ENCODE data around the gene ZNF177. TPM values are rescaled to one million over a fixed set of nuclear protein-coding genes. Genes with fewer than 3 reads are reported as not detected.
"Not testable (repeated sequence)": the region's sequence is repeated elsewhere in the genome, so short reads cannot be mapped to it uniquely, and the experiment has no call there.

ZNF177 gene
- total RNA-seq (2014; rRNA removed) (1.3 and 1.4 TPM in 2 replicates), Bru-seq, nascent RNA (percentile 58 among the genes with signal in this experiment), BruChase-seq, experiment 1, labeled RNA remaining after a 6-hour chase (percentile 73 among the genes with signal in this experiment), BruChase-seq, experiment 2, labeled RNA remaining after a 2-hour chase (percentile 65 among the genes with signal in this experiment)
- long read RNA-seq, result 0 reads

- CTCF ChIA-PET, result no interaction called here
These were observed at the start of gene ZNF177 for GRCh38 chr19:9362905-9363304. ZNF177 (plus strand) TSS chr19:9363013; CDS start chr19:9378312, 15,299 bp downstream.

GRCh38 chr19:9313756-9314155 is 49.1 kb upstream of the ZNF177 start:
- H3K36me3 ChIP-seq (ENCODE audit: low read depth, low read length), result no peaks in the 10 kb centered on the region; the same call in 1 of the 2 replicates
- POLR2A ChIA-PET (ENCODE audit: unreplicated experiment), result no interaction called here
- no peak overlapping the region for H3K9ac ChIP-seq (ENCODE audit: low read length)
- no peaks in the 10 kb centered on the region for H4K20me1 ChIP-seq (ENCODE audit: low read length)
- H3K79me2 ChIP-seq (ENCODE audit: low read length), result peaks cover 8% of the 10 kb centered on the region
- no peaks in the 10 kb centered on the region for H3F3A ChIP-seq (ENCODE audit: low read length, unreplicated experiment)
- TF ChIP-seq EZH2 (IDR thresholded peaks at IDR 0.05; ENCODE audit: low read length, unreplicated experiment) (no peak), CTCF (conservative IDR thresholded peaks at IDR 0.05; ENCODE audit: low read depth, low read length) (no peak), EZH2phosphoT487 (IDR thresholded peaks at IDR 0.05; ENCODE audit: borderline replicate concordance, low read length) (no peak)
- H3K27ac ChIP-seq (ENCODE audit: low read length), result no peak overlapping the region
- BruUV-seq (replicated peaks), result no TSS peak
- CTCF ChIA-PET, result no interaction called here
- no peak overlapping the region for H3K4me2 ChIP-seq (ENCODE audit: low read length)
- ATAC-seq (no peak), DNase-seq (no peak)
- no peak overlapping the region for H2AFZ ChIP-seq (ENCODE audit: low read length)
- no peaks in the 10 kb centered on the region for H3K9me2 ChIP-seq (replicated peaks; ENCODE audit: low read length)
- H3K4me1 ChIP-seq (ENCODE audit: insufficient read depth, low read length), result no peaks in the 10 kb centered on the region
- H3K9me3 ChIP-seq (ENCODE audit: low read length), result peaks cover 24% of the 10 kb centered on the region
- intact Hi-C loops (cut with micrococcal nuclease), result no loop called here
- no peak overlapping the region for H3K4me3 ChIP-seq (ENCODE audit: low read length)
- no peaks in the 10 kb centered on the region for H3K27me3 ChIP-seq (ENCODE audit: low read length)

More at GRCh38 chr19:9362905-9363304, at the start of gene ZNF177:
- BruUV-seq (replicated peaks), result no TSS peak
- H3K27me3 ChIP-seq (ENCODE audit: low read length), result no peaks in the 10 kb centered on the region
- H3K27ac ChIP-seq (ENCODE audit: low read length), result no peak within 1 kb of the TSS
- no peak within 1 kb of the TSS for H3K4me3 ChIP-seq (ENCODE audit: low read length)
- POLR2A ChIA-PET (ENCODE audit: unreplicated experiment), result no interaction called here
- H3K9me2 ChIP-seq (replicated peaks; ENCODE audit: low read length), result no peaks in the 10 kb centered on the region
- no peak within 1 kb of the TSS for H3K9ac ChIP-seq (ENCODE audit: low read length)
- TF ChIP-seq CTCF (conservative IDR thresholded peaks at IDR 0.05; ENCODE audit: low read depth, low read length) (no peak), EZH2 (IDR thresholded peaks at IDR 0.05; ENCODE audit: low read length, unreplicated experiment) (no peak), EZH2phosphoT487 (IDR thresholded peaks at IDR 0.05; ENCODE audit: borderline replicate concordance, low read length) (no peak)
- H4K20me1 ChIP-seq (ENCODE audit: low read length), result no peaks in the 10 kb centered on the region
- H2AFZ ChIP-seq (ENCODE audit: low read length), result no peak within 1 kb of the TSS
- ATAC-seq, result no peak
- peaks cover 27% of the 10 kb centered on the region for H3K36me3 ChIP-seq (ENCODE audit: low read depth, low read length)
- DNase-seq, result no peak
- intact Hi-C loops (cut with micrococcal nuclease), result no loop called here
- no peaks in the 10 kb centered on the region for H3K79me2 ChIP-seq (ENCODE audit: low read length)
- H3F3A ChIP-seq (ENCODE audit: low read length, unreplicated experiment), result no peaks in the 10 kb centered on the region
- H3K9me3 ChIP-seq (ENCODE audit: low read length), result peaks cover 43% of the 10 kb centered on the region
- H3K4me1 ChIP-seq (ENCODE audit: insufficient read depth, low read length), result no peaks in the 10 kb centered on the region
- no peak within 1 kb of the TSS for H3K4me2 ChIP-seq (ENCODE audit: low read length)

DNA sequence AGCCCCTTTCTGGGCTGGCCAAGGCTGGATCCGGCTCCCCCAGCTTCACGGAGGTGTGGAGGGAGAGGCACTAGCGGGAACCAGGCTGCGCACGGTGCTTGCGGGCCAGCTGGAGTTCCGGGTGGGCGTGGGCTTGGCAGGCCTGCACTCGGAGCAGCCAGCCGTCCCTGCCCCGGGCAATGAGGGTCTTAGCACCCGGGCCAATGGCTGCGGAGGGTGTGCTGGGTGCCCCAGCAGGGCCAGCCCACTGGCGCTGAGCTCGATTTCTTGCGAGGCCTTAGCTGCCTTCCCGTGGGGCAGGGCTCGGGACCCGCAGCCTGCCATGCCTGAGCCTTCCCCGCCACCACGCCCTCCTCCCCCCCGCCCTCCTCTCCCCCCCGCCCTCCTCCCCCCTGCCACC is 41.5 kb upstream of the ZNF177 start:
- Histone ChIP-seq H3K9me3 (ENCODE audit: low read length) (peaks cover 15% of the 10 kb centered on the region; the same call in 1 of the 2 replicates), H3F3A (ENCODE audit: low read length, unreplicated experiment) (no peaks in the 10 kb centered on the region), H3K79me2 (ENCODE audit: low read length) (peaks cover 8% of the 10 kb centered on the region), H3K27ac (ENCODE audit: low read length) (no peak overlapping the region), H4K20me1 (ENCODE audit: low read length) (no peaks in the 10 kb centered on the region), H3K4me2 (ENCODE audit: low read length) (no peak overlapping the region), H3K9ac (ENCODE audit: low read length) (no peak overlapping the region), H3K4me3 (ENCODE audit: low read length) (no peak overlapping the region), H2AFZ (ENCODE audit: low read length) (no peak overlapping the region), H3K9me2 (replicated peaks; ENCODE audit: low read length) (no peaks in the 10 kb centered on the region), H3K27me3 (ENCODE audit: low read length) (no peaks in the 10 kb centered on the region), H3K4me1 (ENCODE audit: insufficient read depth, low read length) (no peaks in the 10 kb centered on the region), H3K36me3 (ENCODE audit: low read depth, low read length) (peaks cover 19% of the 10 kb centered on the region)
- no peak for DNase-seq
- no TSS peak for BruUV-seq (replicated peaks)
- ATAC-seq, result no peak
- ChIA-PET POLR2A (ENCODE audit: unreplicated experiment) (no interaction called here), CTCF (no interaction called here)
- TF ChIP-seq EZH2phosphoT487 (IDR thresholded peaks at IDR 0.05; ENCODE audit: borderline replicate concordance, low read length) (no peak), CTCF (conservative IDR thresholded peaks at IDR 0.05; ENCODE audit: low read depth, low read length) (no peak), EZH2 (IDR thresholded peaks at IDR 0.05; ENCODE audit: low read length, unreplicated experiment) (no peak)
- intact Hi-C loops (cut with micrococcal nuclease), result no loop called here

- H3K27me3 ChIP-seq (ENCODE audit: low read length); H3F3A ChIP-seq (ENCODE audit: low read length, unreplicated experiment); BruUV-seq (replicated peaks); H4K20me1 ChIP-seq (ENCODE audit: low read length); H3K9ac ChIP-seq (ENCODE audit: low read length); POLR2A ChIA-PET (ENCODE audit: unreplicated experiment); DNase-seq; ATAC-seq; H3K4me1 ChIP-seq (ENCODE audit: insufficient read depth, low read length); H3K4me3 ChIP-seq (ENCODE audit: low read length); H3K4me2 ChIP-seq (ENCODE audit: low read length); CTCF ChIA-PET; intact Hi-C loops (cut with micrococcal nuclease); H3K79me2 ChIP-seq (ENCODE audit: low read length); H3K27ac ChIP-seq (ENCODE audit: low read length); H2AFZ ChIP-seq (ENCODE audit: low read length); H3K9me2 ChIP-seq (replicated peaks; ENCODE audit: low read length): not testable (repeated sequence)
- peaks cover 15% of the 10 kb centered on the region; the same call in 1 of the 2 replicates for H3K9me3 ChIP-seq (ENCODE audit: low read length)
- H3K36me3 ChIP-seq (ENCODE audit: low read depth, low read length), result peaks cover 22% of the 10 kb centered on the region
These were observed 41.1 kb upstream of the ZNF177 start for GRCh38 chr19:9321756-9322155.
